A673 (cell line): ENCODE measurements around the gene ADSS2. TPM values are rescaled to one million over a fixed set of nuclear protein-coding genes. Genes with fewer than 3 reads are reported as not detected.

Experiments
- BruUV-seq: library from RNA; stranded (reverse); fragments of 400-500 nt; replicated peaks from 2 replicates; lab custom pipeline; 2021; lab: Mats Ljungman, UMichigan
- CTCF ChIA-PET: fragments of 300-600 bp; sonication (Branson Sonifier 250); formaldehyde crosslinking; loops from one replicate; lab custom pipeline; 2022; ENCODE audit warnings: antibody characterized with exemption; lab: Charles Lee
- POLR2A ChIA-PET: fragments of 300-600 bp; sonication (Branson Sonifier 250); formaldehyde crosslinking; loops from one replicate; lab custom pipeline; 2022; ENCODE audit warnings: antibody characterized with exemption; ENCODE audit not compliant: low non-redundant PET; lab: Charles Lee
- DNase-seq: peaks from one replicate; pipeline ENCODE4 v3.0.0-alpha.2; 2015; ENCODE audit warnings: low spot score
- H3K27ac ChIP-seq: fragments of 200-600 bp; sonication (generic); 2 replicates; pipeline ENCODE4 v1.5.1; 2016; ENCODE audit warnings: mixed run types, low read depth, mild to moderate bottlenecking, mixed read lengths, antibody characterized with exemption, low read length; ENCODE audit not compliant: poor library complexity, severe bottlenecking
- H3K27me3 ChIP-seq: fragments of 200-600 bp; sonication (generic); replicated peaks from 2 replicates; pipeline ENCODE4 v1.6.1; 2017; ENCODE audit warnings: mixed run types, low read depth, mild to moderate bottlenecking, mixed read lengths, antibody characterized with exemption, low read length; ENCODE audit not compliant: insufficient read depth, poor library complexity
- H3K36me3 ChIP-seq: fragments of 200-600 bp; sonication (generic); 2 replicates; pipeline ENCODE4 v1.6.1; 2016; ENCODE audit warnings: mixed run types, mild to moderate bottlenecking, mixed read lengths, antibody characterized with exemption, low read length; ENCODE audit not compliant: insufficient read depth, poor library complexity, severe bottlenecking
- H3K4me1 ChIP-seq: fragments of 200-600 bp; sonication (generic); 2 replicates; pipeline ENCODE4 v1.6.1; 2017; ENCODE audit warnings: mixed run types, mild to moderate bottlenecking, mixed read lengths, antibody characterized with exemption, low read length; ENCODE audit not compliant: insufficient read depth, poor library complexity, severe bottlenecking
- H3K4me3 ChIP-seq: fragments of 200-600 bp; sonication (generic); 2 replicates; pipeline ENCODE4 v1.5.1; 2016; ENCODE audit warnings: low read depth, mixed run types, mild to moderate bottlenecking, mixed read lengths, low read length; ENCODE audit not compliant: poor library complexity, severe bottlenecking
- H3K9me3 ChIP-seq: fragments of 200-600 bp; sonication (generic); 2 replicates; pipeline ENCODE4 v1.6.1; 2016; ENCODE audit warnings: mixed run types, low read depth, mild to moderate bottlenecking, mixed read lengths, antibody characterized with exemption, low read length; ENCODE audit not compliant: poor library complexity, severe bottlenecking
- CTCF ChIP-seq: fragments of 300-800, 200-600 bp; sonication (generic); conservative IDR thresholded peaks from 2 replicates; pipeline ENCODE4 v1.5.1; 2017; ENCODE audit warnings: low read depth, mild to moderate bottlenecking, antibody characterized with exemption, low read length, moderate library complexity, mixed read lengths
- EZH2 ChIP-seq: fragments of 200-600 bp; sonication (generic); IDR thresholded peaks from 2 replicates; pipeline ENCODE4 v1.6.1; 2017; ENCODE audit warnings: borderline replicate concordance, low read depth, mild to moderate bottlenecking, mixed read lengths, antibody characterized with exemption, low read length; ENCODE audit not compliant: poor library complexity, severe bottlenecking
- intact Hi-C: fragments of 100-400 bp; cut with micrococcal nuclease; formaldehyde crosslinking; loops from one replicate; pipeline ENCODE4 v1.10.0; 2022; ENCODE audit not compliant: unreplicated experiment
- total RNA-seq: library from RNA; stranded (reverse); gene quantifications from 2 replicates; pipeline ENCODE4 v1.2.3, GENCODE V29; 2021

Gene ADSS2
- total RNA-seq, 1 experiment from 2014 or later = 46.7 TPM

DNA sequence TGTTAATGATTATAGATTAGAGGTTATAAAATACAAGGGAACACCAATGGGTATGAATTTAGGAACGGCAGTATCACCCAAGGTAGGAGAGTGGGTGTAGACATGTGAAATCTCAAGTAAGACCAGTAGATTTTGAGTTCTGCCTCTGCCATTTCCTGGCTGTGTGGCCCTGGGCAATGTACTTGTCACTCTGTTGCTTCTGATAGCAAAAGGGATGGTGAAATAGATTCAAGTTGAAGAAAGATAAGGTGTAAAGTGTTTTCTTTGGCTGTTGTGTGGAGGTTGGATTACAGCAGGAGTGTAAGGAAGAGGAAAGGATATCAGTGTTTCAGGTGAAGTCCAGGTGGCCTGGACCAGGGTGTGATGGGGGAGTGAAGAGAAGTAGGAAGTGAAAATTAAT, 64.3 kb downstream of the ADSS2 start:
- ChIA-PET POLR2A (no interaction called here), CTCF (no interaction called here)
- H3K27me3 ChIP-seq = no peaks in the 10 kb centered on the region
- no peaks in the 10 kb centered on the region for H3K9me3 ChIP-seq
- no peak for DNase-seq
- H3K4me3 ChIP-seq = no peak overlapping the region
- intact Hi-C loops = no loop called here
- no TSS peak for BruUV-seq
- no peak overlapping the region for H3K27ac ChIP-seq
- no peaks in the 10 kb centered on the region for H3K4me1 ChIP-seq
- H3K36me3 ChIP-seq = no peaks in the 10 kb centered on the region
- TF ChIP-seq EZH2 (no peak), CTCF (no peak)

GRCh38 chr1:244386595-244386994, 65.1 kb downstream of the ADSS2 start:
- Histone ChIP-seq H3K27me3 (no peaks in the 10 kb centered on the region), H3K4me3 (no peak overlapping the region), H3K36me3 (no peaks in the 10 kb centered on the region), H3K9me3 (no peaks in the 10 kb centered on the region), H3K27ac (no peak overlapping the region), H3K4me1 (no peaks in the 10 kb centered on the region)
- TF ChIP-seq EZH2 = no peak
- no peak for TF ChIP-seq CTCF
- BruUV-seq = no TSS peak
- ChIA-PET CTCF (no interaction called here), POLR2A (no interaction called here)
- DNase-seq = no peak
- intact Hi-C loops = no loop called here

DNA sequence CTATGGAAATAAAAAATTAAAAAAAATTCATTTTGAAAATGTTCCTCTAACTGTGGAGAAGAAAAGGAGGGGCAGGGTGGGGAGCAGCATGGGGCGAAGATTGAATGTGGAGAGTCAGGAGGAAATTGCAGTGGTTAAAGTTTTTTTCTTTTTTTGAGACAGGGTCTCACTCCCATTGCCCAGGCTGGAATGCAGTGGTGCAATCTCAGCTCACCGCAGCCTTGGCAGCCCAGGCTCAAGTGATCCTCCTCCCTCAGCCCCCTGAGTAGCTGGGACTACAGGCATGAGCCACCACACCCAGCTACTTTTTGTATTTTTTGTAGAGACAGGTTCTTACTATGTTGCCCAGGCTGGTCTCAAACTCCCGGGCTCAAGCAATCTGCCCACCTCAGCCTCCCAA, 67.6 kb downstream of the ADSS2 start:
- Histone ChIP-seq H3K4me1 (no peaks in the 10 kb centered on the region), H3K27ac (no peak overlapping the region), H3K9me3 (no peaks in the 10 kb centered on the region), H3K36me3 (no peaks in the 10 kb centered on the region), H3K4me3 (no peak overlapping the region), H3K27me3 (no peaks in the 10 kb centered on the region)
- DNase-seq = no peak
- intact Hi-C loops = no loop called here
- ChIA-PET POLR2A (interaction anchor here (0.6 kb wide), 1 partner anchor 67 kb away, joined by 4 read pairs; no protein-coding TSS in a partner anchor), CTCF (interaction anchor here (0.7 kb wide), 1 partner anchor 22 kb away, joined by 3 read pairs; no protein-coding TSS in a partner anchor)
- TF ChIP-seq EZH2 = no peak
- TF ChIP-seq CTCF = no peak
- no TSS peak for BruUV-seq
